HEK293 (cell line): Measurements from ENCODE around the gene GPAT2.
"Not testable (repeated sequence)": the region's sequence is repeated elsewhere in the genome, so short reads cannot be mapped to it uniquely, and the experiment has no call there.

Source experiments
- CTCF ChIP-seq: fragments of 450-650 bp; formaldehyde crosslinking; IDR thresholded peaks from 2 replicates; pipeline ENCODE4 v1.5.1; 2016; ENCODE audit warnings: missing biosample characterization, missing genetic modification characterization
- TSHZ1 ChIP-seq: fragments of 450-650 bp; formaldehyde crosslinking; IDR thresholded peaks from 2 replicates; pipeline ENCODE4 v1.5.1; 2016; ENCODE audit warnings: missing biosample characterization, missing genetic modification characterization, borderline replicate concordance
- YY1 ChIP-seq: fragments of 450-650 bp; formaldehyde crosslinking; IDR thresholded peaks from 2 replicates; pipeline ENCODE4 v1.5.1; 2018; ENCODE audit warnings: missing biosample characterization, missing genetic modification characterization
- ZBTB7A ChIP-seq: fragments of 450-650 bp; formaldehyde crosslinking; IDR thresholded peaks from 2 replicates; pipeline ENCODE4 v1.5.1; 2016; ENCODE audit warnings: low read depth, missing biosample characterization, missing genetic modification characterization
- ZNF148 ChIP-seq: fragments of 450-650 bp; formaldehyde crosslinking; IDR thresholded peaks from 2 replicates; pipeline ENCODE4 v1.5.0; 2017; ENCODE audit warnings: missing biosample characterization, missing genetic modification characterization, borderline replicate concordance
- ZNF416 ChIP-seq: fragments of 450-650 bp; formaldehyde crosslinking; IDR thresholded peaks from 2 replicates; pipeline ENCODE4 v1.5.1; 2016; ENCODE audit warnings: missing biosample characterization, missing genetic modification characterization
- ZNF544 ChIP-seq: fragments of 450-650 bp; formaldehyde crosslinking; IDR thresholded peaks from 2 replicates; pipeline ENCODE4 v1.5.0; 2017; ENCODE audit warnings: missing biosample characterization, missing genetic modification characterization
- ZNF791 ChIP-seq: fragments of 450-650 bp; formaldehyde crosslinking; IDR thresholded peaks from 2 replicates; pipeline ENCODE4 v1.5.1; 2016; ENCODE audit warnings: missing biosample characterization, missing genetic modification characterization
- ZNF830 ChIP-seq: fragments of 450-650 bp; IDR thresholded peaks from 2 replicates; pipeline ENCODE4 v1.5.0; 2018; ENCODE audit warnings: missing biosample characterization, missing genetic modification characterization, low read depth, mild to moderate bottlenecking, moderate library complexity

- not testable (repeated sequence) for TF ChIP-seq ZNF416 (tag by site-specific recombination); TSHZ1 (tag by site-specific recombination); CTCF; ZBTB7A; ZNF148 (tag by site-specific recombination); ZNF830 (tag by site-specific recombination); ZNF544; YY1 (tag by site-specific recombination); ZNF791 (tag by site-specific recombination)
Observed at GRCh38 chr2:96055830-96056229, 21.1 kb upstream of the GPAT2 start.
